GM12892 (cell line): ENCODE measurements around the gene MYO5B.

ENCODE experiments used
- DNase-seq: peaks from one replicate; pipeline ENCODE4 v3.0.0; 2011; ENCODE audit not compliant: insufficient read length
- FAIRE-seq: peaks from 2 replicates; lab custom pipeline; 2011; peaks lifted over from hg19 to GRCh38; lab: Jason Lieb, UNC
- POLR2A ChIP-seq: IDR thresholded peaks from 2 replicates; pipeline ENCODE4 v1.6.1; 2011; ENCODE audit warnings: low read depth, low read length, control low read depth
- POLR2AphosphoS5 ChIP-seq: IDR thresholded peaks from 2 replicates; pipeline ENCODE4 v1.6.1; 2011; ENCODE audit warnings: low read depth, low read length, control low read depth
- TAF1 ChIP-seq: IDR thresholded peaks from 2 replicates; pipeline ENCODE4 v1.6.1; 2011; ENCODE audit warnings: low read depth, mild to moderate bottlenecking, control low read depth, low read length, borderline replicate concordance

Gene MYO5B

GRCh38 chr18:49847524-49847923, 347.4 kb downstream of the MYO5B start:
- TF ChIP-seq TAF1 (no peak), POLR2AphosphoS5 (no peak), POLR2A (no peak)
- no peak for FAIRE-seq
- DNase-seq: no peak

GRCh38 chr18:49846718-49847470, 348.1 kb downstream of the MYO5B start:
- no peak for TF ChIP-seq POLR2AphosphoS5
- FAIRE-seq: no peak
- no peak for DNase-seq

- FAIRE-seq (no peak), DNase-seq (no peak)
- TF ChIP-seq POLR2A (no peak), POLR2AphosphoS5 (no peak), TAF1 (no peak)
Measured at GRCh38 chr18:49846361-49846662, 348.6 kb downstream of the MYO5B start.

GRCh38 chr18:49845629-49846360, 349.2 kb downstream of the MYO5B start:
- TF ChIP-seq TAF1 (no peak), POLR2A (no peak), POLR2AphosphoS5 (no peak)
- no peak for FAIRE-seq
- no peak for DNase-seq

- no peak for FAIRE-seq
- TF ChIP-seq POLR2A (no peak), POLR2AphosphoS5 (no peak), TAF1 (no peak)
- DNase-seq: no peak
Measured at GRCh38 chr18:49844903-49845302, 350.0 kb downstream of the MYO5B start.

GRCh38 chr18:49843778-49844625, 350.9 kb downstream of the MYO5B start:
- FAIRE-seq (no peak), DNase-seq (no peak)
- TF ChIP-seq POLR2A (no peak), POLR2AphosphoS5 (no peak), TAF1 (no peak)

GRCh38 chr18:49843131-49843530, 351.8 kb downstream of the MYO5B start:
- FAIRE-seq: no peak
- TF ChIP-seq POLR2AphosphoS5 (no peak), POLR2A (no peak), TAF1 (no peak)
- DNase-seq: no peak

- no peak for TF ChIP-seq POLR2AphosphoS5
- FAIRE-seq: no peak
- DNase-seq: no peak
Measured at GRCh38 chr18:49842656-49843055, 352.3 kb downstream of the MYO5B start.

- no peak for FAIRE-seq
- TF ChIP-seq POLR2AphosphoS5: no peak
- no peak for TF ChIP-seq TAF1
- no peak for DNase-seq
Measured at GRCh38 chr18:49841236-49842217, 353.4 kb downstream of the MYO5B start.

GRCh38 chr18:49839012-49839411, 355.9 kb downstream of the MYO5B start:
- TF ChIP-seq POLR2AphosphoS5 (no peak), POLR2A (no peak), TAF1 (no peak)
- FAIRE-seq (no peak), DNase-seq (no peak)

GRCh38 chr18:49838381-49838780, 356.6 kb downstream of the MYO5B start:
- TF ChIP-seq TAF1 (no peak), POLR2A (no peak), POLR2AphosphoS5 (no peak)
- DNase-seq (no peak), FAIRE-seq (no peak)
